ENCODE data around the gene MAPRE2.

The MAPRE2 gene

DNA sequence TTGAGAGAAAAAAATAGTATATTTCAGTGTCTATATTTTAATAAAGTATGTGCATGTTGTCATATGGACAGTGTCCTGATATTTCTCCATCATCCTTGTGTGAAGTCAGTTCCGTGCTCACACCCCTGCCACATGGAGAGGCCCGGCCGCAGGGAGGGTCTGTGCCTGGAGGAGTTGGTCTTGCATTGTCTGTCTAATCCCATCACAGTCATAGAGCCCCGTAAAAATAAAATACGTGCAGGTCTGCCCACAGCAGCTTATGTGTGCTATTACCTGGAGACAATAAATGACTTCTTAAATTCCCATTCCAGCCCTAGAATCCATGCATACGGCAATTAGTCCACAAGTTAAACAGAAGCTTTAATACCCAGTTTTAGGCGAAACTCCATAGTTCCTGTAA is 20.1 kb downstream of the MAPRE2 start:
- Histone ChIP-seq H2BK120ac (ENCODE audit: insufficient read depth, low read length, poor library complexity) (no peak overlapping the region), H3K23ac (ENCODE audit: low read length) (no peak overlapping the region), H2AFZ (ENCODE audit: insufficient read depth, low read length, poor library complexity) (no peak overlapping the region), H4K8ac (ENCODE audit: low read depth, low read length) (no peak overlapping the region), H3K27me3 (ENCODE audit: insufficient read depth, low read length) (no peaks in the 10 kb centered on the region), H3K36me3 (ENCODE audit: control insufficient read depth in 1 of 2, insufficient read depth in 2 of 2, low read length in 2 of 2) (no peaks in the 10 kb centered on the region), H3K4me1 (ENCODE audit: control insufficient read depth in 1 of 2, insufficient read depth in 2 of 2, low read length in 2 of 2) (no peaks in the 10 kb centered on the region), H3K79me1 (ENCODE audit: low read length) (no peaks in the 10 kb centered on the region), H3K4ac (ENCODE audit: low read depth, low read length) (no peak overlapping the region), H3K4me3 (ENCODE audit: low read depth, low read length) (no peak overlapping the region), H3K9ac (ENCODE audit: low read length) (no peak overlapping the region), H3K9me3 (ENCODE audit: insufficient read depth, low read depth, low read length) (no peaks in the 10 kb centered on the region), H4K91ac (ENCODE audit: low read depth, low read length) (no peak overlapping the region), H4K12ac (ENCODE audit: low read depth, low read length) (no peak overlapping the region), H3K4me2 (ENCODE audit: low read length) (no peak overlapping the region), H2BK12ac (ENCODE audit: low read length) (no peak overlapping the region), H3K79me2 (ENCODE audit: control insufficient read depth, insufficient read depth, low read length, poor library complexity) (no peaks in the 10 kb centered on the region), H2BK5ac (ENCODE audit: low read depth, low read length, poor library complexity) (no peak overlapping the region), H3K14ac (ENCODE audit: low read length) (no peak overlapping the region), H3K27ac (ENCODE audit: low read depth, low read length) (no peak overlapping the region), H2AK5ac (ENCODE audit: low read length) (no peak overlapping the region), H3K18ac (ENCODE audit: low read length) (no peak overlapping the region)
- DNase-seq: no peak
- WGBS (ENCODE audit: extremely low coverage, insufficient coverage, insufficient read length): no CpG with 5 or more reads among the region's 7 CpGs

DNA sequence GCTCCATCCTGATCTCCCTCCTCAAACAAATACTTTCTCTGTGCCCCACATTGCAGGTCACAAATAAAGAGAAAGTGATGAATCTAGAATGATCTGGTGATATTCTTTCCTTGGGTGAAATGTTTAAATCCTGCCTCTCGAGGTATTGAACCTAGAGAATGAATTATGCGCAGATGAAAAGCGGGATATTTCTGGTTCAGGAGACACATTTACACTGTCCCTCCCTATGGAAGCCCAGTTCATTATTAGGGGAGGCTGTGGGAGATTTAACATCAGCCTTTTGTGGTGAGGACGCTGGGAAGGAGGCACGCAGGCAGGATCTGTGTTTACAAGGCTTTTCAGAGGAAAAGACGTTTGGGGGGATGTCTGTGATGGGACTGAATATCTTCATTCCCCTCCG is 20.6 kb downstream of the MAPRE2 start:
- Histone ChIP-seq H2BK5ac (ENCODE audit: low read depth, low read length, poor library complexity) (no peak overlapping the region), H2BK12ac (ENCODE audit: low read length) (no peak overlapping the region), H3K79me1 (ENCODE audit: low read length) (no peaks in the 10 kb centered on the region), H2AFZ (ENCODE audit: insufficient read depth, low read length, poor library complexity) (no peak overlapping the region), H2BK120ac (ENCODE audit: insufficient read depth, low read length, poor library complexity) (no peak overlapping the region), H4K12ac (ENCODE audit: low read depth, low read length) (no peak overlapping the region), H3K4me1 (ENCODE audit: control insufficient read depth in 1 of 2, insufficient read depth in 2 of 2, low read length in 2 of 2) (no peaks in the 10 kb centered on the region), H4K91ac (ENCODE audit: low read depth, low read length) (no peak overlapping the region), H3K79me2 (ENCODE audit: control insufficient read depth, insufficient read depth, low read length, poor library complexity) (no peaks in the 10 kb centered on the region), H3K23ac (ENCODE audit: low read length) (no peak overlapping the region), H3K36me3 (ENCODE audit: control insufficient read depth in 1 of 2, insufficient read depth in 2 of 2, low read length in 2 of 2) (no peaks in the 10 kb centered on the region), H3K4me2 (ENCODE audit: low read length) (no peak overlapping the region), H3K18ac (ENCODE audit: low read length) (no peak overlapping the region), H4K8ac (ENCODE audit: low read depth, low read length) (no peak overlapping the region), H3K14ac (ENCODE audit: low read length) (no peak overlapping the region), H3K9me3 (ENCODE audit: insufficient read depth, low read depth, low read length) (no peaks in the 10 kb centered on the region), H3K4ac (ENCODE audit: low read depth, low read length) (no peak overlapping the region), H3K27me3 (ENCODE audit: insufficient read depth, low read length) (no peaks in the 10 kb centered on the region), H3K27ac (ENCODE audit: low read depth, low read length) (no peak overlapping the region), H3K9ac (ENCODE audit: low read length) (no peak overlapping the region), H2AK5ac (ENCODE audit: low read length) (no peak overlapping the region), H3K4me3 (ENCODE audit: low read depth, low read length) (no peak overlapping the region)
- DNase-seq: no peak
- no CpG with 5 or more reads among the region's 7 CpGs for WGBS (ENCODE audit: extremely low coverage, insufficient coverage, insufficient read length)

DNA sequence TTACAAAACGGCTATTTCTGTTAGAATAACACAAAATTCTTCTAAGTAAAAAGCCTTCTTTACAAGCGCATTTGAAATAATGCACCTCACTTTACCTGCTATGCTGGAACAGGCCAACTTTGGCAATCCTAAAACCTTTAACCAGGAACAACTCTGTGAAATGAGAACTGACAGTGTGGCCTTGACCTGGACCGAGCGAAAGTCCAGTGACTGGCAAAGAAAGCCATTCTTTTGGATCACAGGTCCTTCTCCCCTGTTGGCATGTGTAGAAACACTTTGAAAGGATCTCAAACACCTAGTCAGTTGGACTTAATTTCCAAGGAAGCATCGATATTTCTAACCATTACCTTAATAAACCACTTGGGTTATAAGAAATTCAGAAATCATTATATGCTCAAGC is 21.2 kb downstream of the MAPRE2 start:
- Histone ChIP-seq H2BK5ac (ENCODE audit: low read depth, low read length, poor library complexity) (no peak overlapping the region), H4K91ac (ENCODE audit: low read depth, low read length) (no peak overlapping the region), H2AK5ac (ENCODE audit: low read length) (no peak overlapping the region), H3K9ac (ENCODE audit: low read length) (no peak overlapping the region), H3K23ac (ENCODE audit: low read length) (no peak overlapping the region), H3K18ac (ENCODE audit: low read length) (no peak overlapping the region), H3K79me1 (ENCODE audit: low read length) (no peaks in the 10 kb centered on the region), H4K8ac (ENCODE audit: low read depth, low read length) (no peak overlapping the region), H3K4me1 (ENCODE audit: control insufficient read depth in 1 of 2, insufficient read depth in 2 of 2, low read length in 2 of 2) (no peaks in the 10 kb centered on the region), H3K4me2 (ENCODE audit: low read length) (no peak overlapping the region), H3K27ac (ENCODE audit: low read depth, low read length) (no peak overlapping the region), H2BK120ac (ENCODE audit: insufficient read depth, low read length, poor library complexity) (no peak overlapping the region), H3K4ac (ENCODE audit: low read depth, low read length) (no peak overlapping the region), H3K36me3 (ENCODE audit: control insufficient read depth in 1 of 2, insufficient read depth in 2 of 2, low read length in 2 of 2) (no peaks in the 10 kb centered on the region), H3K4me3 (ENCODE audit: low read depth, low read length) (no peak overlapping the region), H3K9me3 (ENCODE audit: insufficient read depth, low read depth, low read length) (no peaks in the 10 kb centered on the region), H3K14ac (ENCODE audit: low read length) (no peak overlapping the region), H2AFZ (ENCODE audit: insufficient read depth, low read length, poor library complexity) (no peak overlapping the region), H4K12ac (ENCODE audit: low read depth, low read length) (no peak overlapping the region), H2BK12ac (ENCODE audit: low read length) (no peak overlapping the region), H3K27me3 (ENCODE audit: insufficient read depth, low read length) (no peaks in the 10 kb centered on the region), H3K79me2 (ENCODE audit: control insufficient read depth, insufficient read depth, low read length, poor library complexity) (no peaks in the 10 kb centered on the region)
- no CpG with 5 or more reads among the region's 5 CpGs for WGBS (ENCODE audit: extremely low coverage, insufficient coverage, insufficient read length)
- no peak for DNase-seq

DNA sequence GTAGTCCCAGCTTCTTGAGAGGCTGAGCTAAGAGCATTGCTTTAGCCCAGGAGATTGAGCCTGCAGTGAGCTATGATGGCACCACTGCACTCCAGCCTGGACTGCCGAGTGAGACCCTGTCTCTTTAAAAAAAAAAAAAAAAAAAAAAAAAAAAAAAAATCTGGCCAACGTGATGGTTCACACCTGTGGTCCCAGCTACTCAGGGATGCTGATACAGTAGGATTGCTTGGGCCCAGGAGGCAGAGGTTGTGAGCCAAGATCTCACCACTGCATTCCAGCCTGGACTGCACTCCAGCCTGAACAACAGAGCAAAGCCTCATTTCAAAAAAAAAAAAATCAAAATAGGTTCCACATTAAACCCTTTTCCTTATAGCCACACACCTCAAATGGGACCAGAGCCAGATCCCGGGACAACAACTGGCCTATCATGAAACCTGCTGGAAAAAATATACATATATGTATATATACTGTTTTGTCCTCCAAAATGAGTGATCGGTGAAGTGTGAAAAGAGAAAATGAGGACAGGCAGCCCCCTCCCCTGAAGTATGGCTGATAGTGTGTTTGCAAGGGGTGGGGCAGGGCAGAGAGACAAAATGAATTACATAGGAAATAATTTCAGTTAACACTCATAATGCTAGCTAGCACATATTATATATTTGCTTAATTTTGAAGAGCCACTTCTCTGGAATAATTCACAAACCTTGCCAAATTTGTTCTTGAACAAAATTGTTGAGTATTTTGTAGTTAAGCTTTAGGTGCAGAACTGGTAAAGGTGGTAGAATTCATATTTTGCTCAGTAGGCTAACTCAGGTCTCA is 22.9 kb downstream of the MAPRE2 start:
- no peaks in the 10 kb centered on the region for H3K36me3 ChIP-seq (ENCODE audit: control insufficient read depth in 1 of 2, insufficient read depth in 2 of 2, low read length in 2 of 2)
- H3K4ac ChIP-seq (ENCODE audit: low read depth, low read length): no peak overlapping the region
- no peak overlapping the region for H2AFZ ChIP-seq (ENCODE audit: insufficient read depth, low read length, poor library complexity)
- H3K23ac ChIP-seq (ENCODE audit: low read length): no peak overlapping the region
- no peak overlapping the region for H4K91ac ChIP-seq (ENCODE audit: low read depth, low read length)
- no peaks in the 10 kb centered on the region for H3K27me3 ChIP-seq (ENCODE audit: insufficient read depth, low read length)
- H2AK5ac ChIP-seq (ENCODE audit: low read length): no peak overlapping the region
- no peak overlapping the region for H3K14ac ChIP-seq (ENCODE audit: low read length)
- no peak overlapping the region for H3K27ac ChIP-seq (ENCODE audit: low read depth, low read length)
- H3K79me2 ChIP-seq (ENCODE audit: control insufficient read depth, insufficient read depth, low read length, poor library complexity): no peaks in the 10 kb centered on the region
- no peak overlapping the region for H4K12ac ChIP-seq (ENCODE audit: low read depth, low read length)
- no peaks in the 10 kb centered on the region for H3K4me1 ChIP-seq (ENCODE audit: control insufficient read depth in 1 of 2, insufficient read depth in 2 of 2, low read length in 2 of 2)
- peak in 1 of 2 donors; percentile 53 for DNase-seq
- H3K9me3 ChIP-seq (ENCODE audit: insufficient read depth, low read depth, low read length): no peaks in the 10 kb centered on the region
- H3K9ac ChIP-seq (ENCODE audit: low read length): no peak overlapping the region
- no peak overlapping the region for H4K8ac ChIP-seq (ENCODE audit: low read depth, low read length)
- no CpG with 5 or more reads among the region's 4 CpGs for WGBS (ENCODE audit: extremely low coverage, insufficient coverage, insufficient read length)
- no peak overlapping the region for H3K4me3 ChIP-seq (ENCODE audit: low read depth, low read length)
- no peak overlapping the region for H2BK120ac ChIP-seq (ENCODE audit: insufficient read depth, low read length, poor library complexity)
- H3K79me1 ChIP-seq (ENCODE audit: low read length): no peaks in the 10 kb centered on the region
- H2BK5ac ChIP-seq (ENCODE audit: low read depth, low read length, poor library complexity): no peak overlapping the region
- H3K18ac ChIP-seq (ENCODE audit: low read length): no peak overlapping the region
- H2BK12ac ChIP-seq (ENCODE audit: low read length): no peak overlapping the region
- no peak overlapping the region for H3K4me2 ChIP-seq (ENCODE audit: low read length)
